GM12874 (cell line): ENCODE data around the gene ZXDC.

ENCODE experiments used
- TF ChIP-seq, protein P1 (sequence below): IDR thresholded peaks from 2 replicates; pipeline ENCODE4 v1.5.1; 2011; ENCODE audit warnings: low read depth, mild to moderate bottlenecking, control low read depth, low read length, moderate library complexity; ENCODE audit not compliant: insufficient read depth

Gene ZXDC

GRCh38 chr3:126493739-126494138 lies 18.0 kb upstream of the ZXDC start:
- TF ChIP-seq, protein P1, sequence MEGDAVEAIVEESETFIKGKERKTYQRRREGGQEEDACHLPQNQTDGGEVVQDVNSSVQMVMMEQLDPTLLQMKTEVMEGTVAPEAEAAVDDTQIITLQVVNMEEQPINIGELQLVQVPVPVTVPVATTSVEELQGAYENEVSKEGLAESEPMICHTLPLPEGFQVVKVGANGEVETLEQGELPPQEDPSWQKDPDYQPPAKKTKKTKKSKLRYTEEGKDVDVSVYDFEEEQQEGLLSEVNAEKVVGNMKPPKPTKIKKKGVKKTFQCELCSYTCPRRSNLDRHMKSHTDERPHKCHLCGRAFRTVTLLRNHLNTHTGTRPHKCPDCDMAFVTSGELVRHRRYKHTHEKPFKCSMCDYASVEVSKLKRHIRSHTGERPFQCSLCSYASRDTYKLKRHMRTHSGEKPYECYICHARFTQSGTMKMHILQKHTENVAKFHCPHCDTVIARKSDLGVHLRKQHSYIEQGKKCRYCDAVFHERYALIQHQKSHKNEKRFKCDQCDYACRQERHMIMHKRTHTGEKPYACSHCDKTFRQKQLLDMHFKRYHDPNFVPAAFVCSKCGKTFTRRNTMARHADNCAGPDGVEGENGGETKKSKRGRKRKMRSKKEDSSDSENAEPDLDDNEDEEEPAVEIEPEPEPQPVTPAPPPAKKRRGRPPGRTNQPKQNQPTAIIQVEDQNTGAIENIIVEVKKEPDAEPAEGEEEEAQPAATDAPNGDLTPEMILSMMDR = no peak

- TF ChIP-seq, protein P1 = no peak
Observed at GRCh38 chr3:126493051-126493450, 17.4 kb upstream of the ZXDC start.

GRCh38 chr3:126491221-126492013 lies 15.7 kb upstream of the ZXDC start:
- TF ChIP-seq, protein P1 = no peak

- TF ChIP-seq, protein P1 = no peak
Observed at GRCh38 chr3:126490619-126491018, 14.9 kb upstream of the ZXDC start.

- TF ChIP-seq, protein P1 = no peak
Observed at GRCh38 chr3:126488886-126489569, 13.3 kb upstream of the ZXDC start.

GRCh38 chr3:126488185-126488584 lies 12.5 kb upstream of the ZXDC start:
- TF ChIP-seq, protein P1 = no peak

- TF ChIP-seq, protein P1 = no peak
Observed at GRCh38 chr3:126487151-126487771, 11.6 kb upstream of the ZXDC start.
